Duodenal mucosa (tissue), 2 donors: ENCODE measurements around the gene GPC2.
"Not testable (repeated sequence)": the region's sequence is repeated elsewhere in the genome, so short reads cannot be mapped to it uniquely, and the experiment has no call there.

ENCODE experiments used
- H3K27ac ChIP-seq: one replicate; pipeline ENCODE4 v1.7.0; 2013; ENCODE audit warnings: low read depth, low read length
- H3K27me3 ChIP-seq, 2 donors: one replicate each; pipeline ENCODE4 v1.7.0; 2013; ENCODE audit warnings: low read length in 2 of 2, control low read depth in 1 of 2; ENCODE audit not compliant: insufficient read depth in 2 of 2, control insufficient read depth in 1 of 2
- H3K36me3 ChIP-seq, 2 donors: one replicate each; pipeline ENCODE4 v1.7.0; 2013; ENCODE audit warnings: low read length in 2 of 2, control low read depth in 1 of 2; ENCODE audit not compliant: insufficient read depth in 2 of 2, control insufficient read depth in 1 of 2
- H3K4me1 ChIP-seq, 2 donors: one replicate each; pipeline ENCODE4 v1.7.0; 2013; ENCODE audit warnings: low read length in 2 of 2, control low read depth in 1 of 2; ENCODE audit not compliant: insufficient read depth in 2 of 2, control insufficient read depth in 1 of 2
- H3K4me3 ChIP-seq, 2 donors: one replicate each; pipeline ENCODE4 v1.7.0; 2013; ENCODE audit warnings: low read length in 2 of 2, low read depth in 1 of 2
- H3K9ac ChIP-seq, 2 donors: one replicate each; pipeline ENCODE4 v1.7.0; 2013; ENCODE audit warnings: low read length in 2 of 2, low read depth in 1 of 2
- H3K9me3 ChIP-seq, 2 donors: one replicate each; pipeline ENCODE4 v1.7.0; 2013; ENCODE audit warnings: low read length in 2 of 2, control low read depth in 1 of 2; ENCODE audit not compliant: control insufficient read depth in 1 of 2

Gene GPC2

DNA sequence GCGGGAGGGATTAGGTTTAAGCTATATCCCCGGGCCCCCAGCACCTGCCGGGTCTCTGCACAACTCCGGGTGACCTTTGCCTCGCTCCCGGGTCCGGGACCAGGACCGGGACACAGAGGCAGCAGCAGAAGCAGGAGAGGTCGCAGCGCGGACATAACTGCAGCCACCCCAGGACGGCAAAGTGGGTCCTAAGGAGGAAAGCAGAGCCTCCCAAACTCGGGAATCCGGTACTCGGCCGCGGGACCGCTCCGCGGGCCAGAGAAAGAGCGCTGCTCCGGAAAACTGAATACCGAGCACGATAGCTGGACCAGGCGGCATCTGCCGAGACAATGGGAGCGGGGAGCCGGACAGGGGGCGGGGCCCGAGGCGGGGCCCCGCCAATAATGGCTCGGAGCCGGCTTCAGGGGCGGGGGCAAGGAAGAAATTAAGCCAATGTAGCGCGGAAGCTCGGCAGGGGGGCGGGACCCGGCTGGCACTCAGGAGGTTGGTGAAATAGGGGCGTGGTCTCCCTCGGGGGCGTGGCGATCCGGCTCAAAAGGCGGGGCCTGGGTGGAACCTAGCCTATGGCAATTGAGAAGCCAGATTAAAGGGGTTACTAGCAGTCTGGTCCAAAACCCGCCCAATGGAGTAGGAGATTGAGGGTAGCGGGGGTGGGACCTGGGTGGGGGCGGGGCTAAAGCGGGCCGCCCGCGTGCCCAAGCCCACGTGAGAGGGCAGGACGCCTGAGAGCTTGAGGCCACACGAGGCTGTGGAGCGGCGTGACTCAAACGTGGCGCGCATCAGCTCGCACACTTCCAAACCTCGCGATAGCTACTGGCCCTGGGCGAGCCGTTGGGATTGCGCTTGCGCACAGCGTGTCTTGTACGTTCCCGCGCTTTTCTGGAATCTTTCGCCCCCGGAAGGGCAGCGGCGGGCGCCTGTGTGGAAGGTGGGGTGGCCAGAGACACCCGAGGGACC, at the start of gene GPC2, which contains the start of gene STAG3:
TSS of gene GPC2 (minus strand) at position 337 of the 957 bp plus-strand sequence. CDS start at position 155, 182 bp downstream.
TSS of gene STAG3 (plus strand) at position 874 of the 957 bp plus-strand sequence. CDS start 2,639 bp downstream, outside the sequence.
- Histone ChIP-seq H3K9ac (peak within 1 kb of the TSS; percentile 25 to 35), H3K36me3 (no peaks in the 10 kb centered on the region), H3K9me3 (no peaks in the 10 kb centered on the region), H3K4me3 (peak within 1 kb of the TSS; percentile 66 to 73), H3K27ac (no peak within 1 kb of the TSS), H3K27me3 (peaks cover 0 to 4% of the 10 kb centered on the region in 2 donors), H3K4me1 (peaks cover 0 to 7% of the 10 kb centered on the region in 2 donors)

GRCh38 chr7:100224891-100225290, 47.7 kb upstream of the GPC2 start:
- not testable (repeated sequence) for H3K27me3 ChIP-seq, H3K36me3 ChIP-seq, H3K4me1 ChIP-seq

GRCh38 chr7:100223376-100223927, 46.3 kb upstream of the GPC2 start:
- not testable (repeated sequence) for H3K9ac ChIP-seq, H3K27me3 ChIP-seq, H3K4me3 ChIP-seq, H3K27ac ChIP-seq, H3K9me3 ChIP-seq, H3K36me3 ChIP-seq, H3K4me1 ChIP-seq

More at GRCh38 chr7:100224891-100225290, 47.7 kb upstream of the GPC2 start:
- not testable (repeated sequence) for H3K9ac ChIP-seq, H3K9me3 ChIP-seq, H3K27ac ChIP-seq, H3K4me3 ChIP-seq

GRCh38 chr7:100222445-100223132, 45.4 kb upstream of the GPC2 start:
- Histone ChIP-seq H3K27ac (no peak overlapping the region), H3K27me3 (no peaks in the 10 kb centered on the region), H3K9me3 (no peaks in the 10 kb centered on the region), H3K4me3 (no peak overlapping the region), H3K9ac (no peak overlapping the region), H3K4me1 (peaks cover 0 to 4% of the 10 kb centered on the region in 2 donors), H3K36me3 (peaks cover 0 to 10% of the 10 kb centered on the region in 2 donors)

GRCh38 chr7:100221767-100222444, 44.7 kb upstream of the GPC2 start:
- Histone ChIP-seq H3K9ac (peak overlapping the region; percentile 44 to 54), H3K36me3 (peaks cover 0 to 10% of the 10 kb centered on the region in 2 donors), H3K9me3 (no peaks in the 10 kb centered on the region), H3K4me1 (peaks cover 0 to 7% of the 10 kb centered on the region in 2 donors), H3K27ac (peak overlapping the region; percentile 46), H3K4me3 (peak overlapping the region in 1 of 2 donors; percentile 51), H3K27me3 (no peaks in the 10 kb centered on the region)

DNA sequence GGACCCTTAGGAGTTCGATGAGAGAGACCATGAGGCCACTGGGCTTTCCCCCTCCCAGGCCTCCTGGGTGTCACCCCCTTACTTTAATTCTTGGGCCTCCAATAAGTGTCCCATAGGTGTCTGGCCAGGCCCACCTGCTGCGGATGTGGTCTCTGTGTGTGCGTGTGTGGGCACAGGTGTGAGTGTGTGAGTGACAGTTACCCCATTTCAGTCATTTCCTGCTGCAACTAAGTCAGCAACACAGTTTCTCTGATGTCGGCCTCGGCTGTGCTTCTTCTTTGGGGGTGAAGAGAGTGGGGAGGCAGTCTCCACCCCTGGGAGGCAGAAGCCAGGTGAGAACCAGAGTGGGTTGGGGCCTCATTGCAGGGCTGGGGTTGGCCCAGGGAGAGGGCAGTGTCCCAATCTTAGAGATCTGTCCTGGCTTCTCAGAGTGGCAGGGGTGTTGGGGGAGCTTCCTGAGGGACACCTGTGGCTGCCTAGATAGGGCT, 44.1 kb upstream of the GPC2 start:
- Histone ChIP-seq H3K4me1 (peaks cover 0 to 7% of the 10 kb centered on the region in 2 donors), H3K9ac (peak overlapping the region; percentile 47 to 54)

GRCh38 chr7:100220586-100221230, 43.5 kb upstream of the GPC2 start:
- H3K36me3 ChIP-seq: peaks cover 0 to 10% of the 10 kb centered on the region in 2 donors
- H3K27me3 ChIP-seq: no peaks in the 10 kb centered on the region
- H3K4me1 ChIP-seq: peaks cover 0 to 7% of the 10 kb centered on the region in 2 donors
- peak overlapping the region; percentile 51 for H3K27ac ChIP-seq
- peak overlapping the region; percentile 20 to 47 for H3K9ac ChIP-seq
- peak overlapping the region; percentile 21 to 28 for H3K4me3 ChIP-seq
- no peaks in the 10 kb centered on the region for H3K9me3 ChIP-seq

More for the DNA sequence above, 44.1 kb upstream of the GPC2 start:
- no peaks in the 10 kb centered on the region for H3K27me3 ChIP-seq
- peak overlapping the region; percentile 21 to 51 for H3K4me3 ChIP-seq
- H3K9me3 ChIP-seq: no peaks in the 10 kb centered on the region
- peaks cover 0 to 10% of the 10 kb centered on the region in 2 donors for H3K36me3 ChIP-seq
- peak overlapping the region; percentile 51 for H3K27ac ChIP-seq

DNA sequence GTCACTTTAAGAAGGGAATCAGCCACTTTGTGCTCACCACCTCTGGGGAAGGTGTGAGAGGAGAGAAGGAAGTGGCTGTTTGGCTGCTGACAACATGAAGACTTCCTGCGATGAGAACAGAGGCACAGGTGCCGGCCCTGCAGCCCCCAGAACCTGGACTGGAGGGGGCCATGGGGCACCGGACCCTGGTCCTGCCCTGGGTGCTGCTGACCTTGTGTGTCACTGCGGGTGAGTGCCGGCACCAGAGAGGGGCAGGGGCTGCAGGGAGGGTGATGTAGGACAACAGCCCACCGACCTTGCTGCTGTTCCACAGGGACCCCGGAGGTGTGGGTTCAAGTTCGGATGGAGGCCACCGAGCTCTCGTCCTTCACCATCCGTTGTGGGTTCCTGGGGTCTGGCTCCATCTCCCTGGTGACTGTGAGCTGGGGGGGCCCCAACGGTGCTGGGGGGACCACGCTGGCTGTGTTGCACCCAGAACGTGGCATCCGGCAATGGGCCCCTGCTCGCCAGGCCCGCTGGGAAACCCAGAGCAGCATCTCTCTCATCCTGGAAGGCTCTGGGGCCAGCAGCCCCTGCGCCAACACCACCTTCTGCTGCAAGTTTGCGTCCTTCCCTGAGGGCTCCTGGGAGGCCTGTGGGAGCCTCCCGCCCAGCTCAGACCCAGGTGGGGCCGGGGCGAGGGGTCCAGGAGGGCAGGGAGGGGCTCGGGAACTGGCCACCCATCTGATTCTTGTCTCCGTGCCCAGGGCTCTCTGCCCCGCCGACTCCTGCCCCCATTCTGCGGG, 42.8 kb upstream of the GPC2 start, which contains the start of gene PVRIG:
TSS of gene PVRIG (plus strand) at position 149 of the 785 bp plus-strand sequence. CDS start at position 171, 22 bp downstream.
- H3K27me3 ChIP-seq: not testable (repeated sequence)
- H3K27ac ChIP-seq: peak within 1 kb of the TSS; percentile 70

More for the DNA sequence above, 42.8 kb upstream of the GPC2 start, which contains the start of gene PVRIG:
- Histone ChIP-seq H3K4me3 (peak within 1 kb of the TSS; percentile 21 to 36), H3K9ac (peak within 1 kb of the TSS; percentile 38 to 47)
- not testable (repeated sequence) for H3K36me3 ChIP-seq, H3K9me3 ChIP-seq, H3K4me1 ChIP-seq
